Activated CD4-positive, alpha-beta T cell treated with anti-CD3 and anti-CD28 coated beads, Interleukin-2, Interleukin-6, amounts not matched to agents 100 ng/mL and 50 ng/mL, durations not matched to agents 16 hours and 8 hours (primary cell): ENCODE data around the gene FOXS1.

Experiments used
- DNase-seq: peaks from one replicate; pipeline ENCODE4 v3.0.0-alpha.2; 2020

The FOXS1 gene

DNA sequence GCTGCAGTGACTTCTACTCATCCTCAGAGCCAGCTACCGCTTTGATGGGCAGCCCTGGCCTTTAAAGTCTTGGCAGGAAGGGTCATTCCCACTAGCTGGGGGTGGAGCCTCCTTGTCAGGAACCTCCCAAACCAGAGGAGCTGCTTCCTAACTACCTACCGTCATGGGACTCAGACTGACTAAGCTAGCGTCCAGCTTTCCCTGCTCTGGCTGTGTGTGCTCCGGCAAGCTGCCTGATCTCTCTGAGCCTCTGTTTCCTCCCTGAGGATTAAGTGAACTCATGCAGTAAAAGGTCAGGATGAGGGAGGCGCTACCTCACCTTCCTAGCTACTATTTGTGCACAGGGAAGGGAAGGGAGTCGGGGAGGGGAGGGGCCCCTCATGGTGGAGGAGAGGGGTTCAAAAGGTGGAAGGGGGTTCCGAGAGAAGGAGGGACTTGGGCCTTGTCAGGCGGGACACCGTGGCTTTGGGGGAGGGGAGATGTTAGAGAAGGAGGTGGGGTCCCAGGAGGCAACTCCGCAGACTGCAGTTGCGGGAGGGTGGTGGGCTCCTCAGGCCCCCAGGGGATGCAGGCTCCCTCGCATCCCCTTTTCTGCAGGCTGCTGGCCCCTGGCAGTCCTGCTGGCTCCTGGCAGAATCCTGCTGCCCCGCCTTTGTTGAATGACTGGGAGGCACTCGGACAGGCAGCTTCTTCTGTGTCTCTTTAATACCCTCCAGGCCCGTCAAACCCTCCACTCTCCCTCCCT is 15.2 kb upstream of the FOXS1 start:
- DNase-seq: no peak

- DNase-seq: no peak
Observed at GRCh38 chr20:31859998-31860380, 14.6 kb upstream of the FOXS1 start.

GRCh38 chr20:31859266-31859997 is 14.0 kb upstream of the FOXS1 start:
- DNase-seq: no peak

- DNase-seq: no peak
Observed at GRCh38 chr20:31858760-31859083, 13.3 kb upstream of the FOXS1 start.

DNA sequence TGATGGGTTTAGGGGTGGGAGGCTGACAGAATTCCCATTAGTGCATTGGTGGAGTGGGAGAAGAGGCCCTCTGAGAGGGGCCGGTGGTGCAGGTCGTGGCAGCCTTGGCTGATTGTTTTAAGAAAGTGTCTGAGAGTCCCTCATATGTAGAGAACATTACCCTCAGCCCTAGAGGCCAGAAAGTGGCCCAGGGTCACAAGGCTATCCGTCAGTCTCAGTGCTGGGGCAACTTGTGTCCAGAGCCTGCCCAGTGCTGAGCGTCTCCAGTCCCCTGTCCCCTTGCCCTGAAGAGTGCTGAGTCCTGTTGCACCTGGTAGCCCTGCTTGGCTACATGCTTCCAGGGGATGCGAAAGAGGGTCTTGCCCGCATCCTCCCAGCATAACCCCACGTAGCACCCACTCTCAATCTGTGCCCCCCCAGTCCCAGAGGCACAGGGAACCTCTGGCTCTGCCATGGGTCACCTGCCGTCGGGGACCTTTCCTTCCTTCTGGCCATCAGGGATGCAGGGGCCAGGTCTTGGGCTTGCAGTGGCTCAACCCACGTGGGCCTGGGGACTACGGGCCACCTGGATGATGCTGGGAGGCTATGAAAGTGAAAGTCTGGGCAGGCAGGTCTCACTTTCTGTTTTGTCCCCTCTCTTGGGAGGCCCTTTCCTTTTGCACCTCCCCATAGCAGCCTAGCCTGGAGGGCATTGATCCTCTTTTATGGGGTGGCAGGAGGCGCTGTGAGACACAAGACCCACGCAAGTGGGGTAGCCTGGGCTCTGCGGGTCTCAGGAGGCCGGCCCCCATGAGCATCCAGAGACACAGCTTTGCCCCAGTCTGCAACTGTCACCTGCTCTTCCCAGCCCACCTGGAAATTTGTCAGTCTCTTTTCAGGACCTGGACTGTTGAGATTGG is 12.7 kb upstream of the FOXS1 start:
- DNase-seq: no peak

GRCh38 chr20:31856516-31856915 is 11.1 kb upstream of the FOXS1 start:
- no peak for DNase-seq

- no peak for DNase-seq
Observed at GRCh38 chr20:31853481-31853880, 8.1 kb upstream of the FOXS1 start.

DNA sequence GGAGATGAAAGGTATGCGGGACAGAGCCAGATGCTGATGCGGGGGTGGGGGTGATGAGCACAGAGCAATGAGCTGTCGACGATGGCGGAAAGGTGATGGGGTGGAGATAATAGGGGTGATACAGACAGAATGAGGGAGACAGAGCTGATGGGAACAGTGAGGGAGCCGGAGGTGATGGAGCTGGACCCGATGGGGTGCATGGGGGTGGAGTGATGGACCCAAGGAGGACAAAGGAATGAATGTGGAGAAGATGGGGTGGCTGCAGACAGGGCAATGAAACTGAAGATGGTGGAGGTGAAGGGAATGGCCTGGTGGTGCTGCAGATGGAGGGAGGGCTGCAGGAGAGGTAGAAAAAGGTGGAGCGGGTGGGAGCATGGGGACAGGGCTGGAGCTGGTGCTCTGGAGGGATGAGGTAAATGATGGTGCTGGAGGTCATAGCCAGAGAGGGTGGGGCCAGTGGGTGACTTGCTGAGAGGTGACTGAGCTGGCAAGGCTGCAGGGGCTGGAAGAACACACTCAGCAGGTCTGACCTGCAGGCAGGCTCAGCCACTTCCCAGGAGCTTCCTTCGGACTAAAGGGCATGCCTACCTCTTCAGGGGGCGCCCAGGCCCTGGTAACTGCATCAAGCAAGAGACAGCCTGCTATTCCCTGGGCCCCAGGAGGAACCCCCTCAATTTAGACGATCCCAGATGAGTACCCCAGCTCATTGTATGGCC is 6.0 kb upstream of the FOXS1 start:
- no peak for DNase-seq

GRCh38 chr20:31849306-31849930 is 4.0 kb upstream of the FOXS1 start:
- DNase-seq: no peak

- DNase-seq: no peak
Observed at GRCh38 chr20:31848088-31848999, 2.9 kb upstream of the FOXS1 start.

GRCh38 chr20:31846793-31847138 is 1.4 kb upstream of the FOXS1 start:
- DNase-seq: no peak

DNA sequence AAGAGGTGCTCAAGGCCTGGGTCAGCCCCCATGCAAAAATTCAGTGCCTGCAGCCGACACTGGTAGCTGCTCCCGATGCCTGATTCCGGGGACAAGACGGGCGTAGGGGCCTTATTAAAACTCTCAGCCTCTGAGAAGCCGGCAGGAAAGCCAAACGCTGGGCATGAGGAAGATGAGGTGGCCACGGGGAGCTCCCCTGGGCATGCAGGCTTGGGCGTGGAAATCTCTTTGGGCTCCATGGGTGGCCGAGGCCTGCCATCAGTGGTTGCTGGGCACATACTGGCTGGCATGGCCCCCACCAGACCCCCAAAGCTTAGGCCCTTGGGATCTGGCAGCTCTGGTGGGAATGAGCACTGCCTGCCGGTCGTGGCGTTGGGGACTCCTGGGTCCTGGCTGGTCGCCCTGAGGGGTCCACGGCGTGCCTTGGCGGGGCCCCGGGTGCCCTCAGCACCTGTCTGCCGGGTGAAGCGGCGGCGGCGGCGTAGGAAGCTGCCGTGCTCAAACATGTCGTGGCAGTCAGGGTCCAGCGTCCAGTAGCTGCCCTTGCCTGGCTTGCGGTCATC is 586 bp downstream of the FOXS1 start:
- no peak for DNase-seq

DNA sequence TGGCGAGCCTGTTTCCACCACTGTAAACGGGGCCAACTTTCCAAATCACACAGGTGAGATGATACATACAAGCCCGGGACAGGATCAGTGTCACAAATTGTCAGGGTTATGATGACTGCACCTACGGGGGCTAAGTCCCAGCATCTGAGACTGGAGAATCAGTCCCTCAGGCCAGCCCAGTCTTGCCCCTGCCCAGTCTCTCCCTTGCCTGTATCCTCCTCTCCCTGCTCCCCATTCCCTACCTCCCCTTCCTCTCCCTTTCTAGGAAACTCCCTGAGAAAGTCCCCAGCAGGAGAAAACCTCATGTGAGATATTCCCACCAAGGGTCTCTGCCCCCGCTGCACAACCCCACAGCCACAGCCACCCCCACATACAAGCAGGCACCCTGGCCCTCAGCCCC is 1.5 kb downstream of the FOXS1 start:
- DNase-seq: no peak

DNA sequence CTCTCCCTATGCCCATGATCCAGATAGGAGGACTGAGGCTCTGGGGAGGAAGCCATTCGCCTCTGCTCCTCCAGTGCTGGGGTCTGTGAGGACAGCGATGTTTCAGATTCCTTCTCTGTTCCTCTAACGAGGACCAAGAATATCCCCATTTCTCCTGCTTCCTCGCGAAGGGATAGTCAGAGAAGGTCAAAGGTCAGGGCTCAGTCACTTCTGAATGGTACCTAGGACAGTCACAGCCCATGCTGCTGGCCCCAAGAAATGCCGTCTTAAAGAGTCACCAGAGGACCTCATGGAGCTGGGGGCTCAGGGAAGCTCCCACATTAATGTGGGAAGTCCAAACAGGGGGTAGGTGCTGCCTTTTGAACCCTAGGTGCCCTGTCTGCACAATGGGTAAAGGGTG is 2.1 kb downstream of the FOXS1 start:
- no peak for DNase-seq

DNA sequence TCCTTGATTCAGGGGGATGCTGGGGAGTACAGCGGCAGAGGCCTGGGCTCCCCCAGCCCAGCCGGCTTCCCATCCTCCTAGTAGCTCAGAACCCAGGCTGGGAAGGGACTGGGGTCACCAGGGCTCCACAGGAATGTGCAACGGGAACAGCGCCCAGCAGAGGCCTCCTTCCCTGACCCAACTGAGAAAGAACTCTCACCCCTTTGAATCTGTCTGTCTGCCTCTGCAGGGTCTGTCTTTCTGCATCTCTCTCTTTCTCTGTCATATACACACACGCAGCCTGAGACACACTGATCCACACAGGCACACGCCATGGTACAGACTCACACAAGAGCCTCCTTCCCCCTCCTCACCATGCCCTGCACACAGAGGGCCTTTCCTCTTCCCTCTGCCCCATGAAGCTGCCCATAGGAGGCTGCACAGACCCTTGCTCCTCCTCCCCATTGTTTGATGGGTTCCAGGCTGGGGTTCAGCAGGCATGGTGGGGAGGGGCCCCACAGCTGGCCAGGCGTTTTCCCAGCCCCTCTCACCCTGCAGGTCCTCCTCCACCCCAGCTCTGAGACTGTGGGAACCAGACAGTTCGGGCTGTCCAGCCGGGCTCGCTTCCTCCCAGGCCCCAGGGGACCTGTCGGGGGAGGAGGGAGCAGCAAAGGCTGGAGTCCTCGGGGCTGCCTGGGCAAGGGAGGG is 2.8 kb downstream of the FOXS1 start:
- no peak for DNase-seq

DNA sequence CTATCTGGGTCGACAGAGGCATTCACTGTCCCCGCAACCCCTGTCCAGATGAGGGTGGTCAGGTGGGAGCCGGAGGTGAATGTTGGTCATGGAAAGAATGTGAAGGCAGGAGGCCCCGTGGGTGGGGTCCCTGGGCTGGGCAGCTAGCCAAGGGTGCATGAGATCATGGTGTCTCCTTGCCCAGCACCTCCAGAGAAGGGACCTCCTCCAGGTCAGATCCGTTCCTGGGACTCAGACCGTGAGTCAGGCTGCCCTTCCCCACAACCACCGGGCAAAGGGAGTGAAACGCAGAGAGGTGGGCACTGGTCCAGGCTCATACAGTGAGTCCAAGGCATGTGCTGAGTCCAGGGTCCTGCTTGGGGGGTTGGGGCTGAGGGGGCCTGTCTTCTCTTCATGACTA is 3.5 kb downstream of the FOXS1 start:
- DNase-seq: no peak

- no peak for DNase-seq
Observed at GRCh38 chr20:31840906-31841816, 4.2 kb downstream of the FOXS1 start.

DNA sequence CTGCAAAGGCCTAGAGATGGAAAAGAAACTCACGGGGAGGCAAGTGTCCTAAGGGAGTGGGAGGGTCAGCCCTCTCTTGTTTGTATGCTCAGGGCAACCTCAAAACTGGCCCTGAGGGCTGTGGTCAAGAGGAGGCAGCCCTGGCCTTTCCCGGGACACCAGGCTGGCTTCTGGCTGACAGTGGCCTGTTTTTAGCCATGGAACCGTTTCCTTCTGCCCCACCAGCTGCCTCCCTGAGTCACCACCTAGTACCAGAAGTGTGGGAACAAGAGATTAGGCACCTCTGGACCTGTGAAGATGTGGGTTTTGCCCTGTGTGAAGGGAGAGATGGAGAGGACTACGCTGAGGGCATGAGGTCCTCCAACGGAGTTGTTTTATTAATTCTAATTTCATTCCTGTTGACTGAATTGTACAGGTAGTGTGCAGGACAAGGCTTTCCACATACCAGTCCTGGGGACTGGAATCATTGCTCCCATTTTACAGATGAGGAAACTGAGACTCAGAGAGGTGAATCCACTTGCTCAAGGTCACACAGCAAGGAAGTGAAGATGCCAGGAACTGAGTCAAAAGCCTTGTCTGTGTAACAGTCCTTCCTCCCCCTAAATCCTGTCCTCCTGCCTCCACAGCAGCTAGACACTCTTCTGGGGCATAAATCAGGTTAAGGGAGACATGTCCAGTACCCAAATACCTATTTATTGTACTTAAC is 5.5 kb downstream of the FOXS1 start:
- DNase-seq: no peak
